CD4-positive, alpha-beta T cell (primary cell): ENCODE results near the gene ELOB. TPM values are rescaled to one million over a fixed set of nuclear protein-coding genes. Genes with fewer than 3 reads are reported as not detected.
A peak's percentile ranks its signal among the peaks of the same experiment; 100 is the strongest.

ENCODE experiments used
- ATAC-seq: fragments of 200-7000 bp; cut with Tn5 transposase; one replicate; pipeline ENCODE4 v1.10.0; 2022; ENCODE audit warnings: mild to moderate bottlenecking; ENCODE audit not compliant: poor library complexity
- CTCF ChIA-PET: fragments of 350-600 bp; sonication (Branson Sonifier 250); formaldehyde crosslinking; loops from one replicate; lab custom pipeline; 2021; ENCODE audit warnings: antibody characterized with exemption, inconsistent platforms; lab: Charles Lee
- POLR2A ChIA-PET: fragments of 350-600 bp; sonication (Branson Sonifier 250); formaldehyde crosslinking; loops from one replicate; lab custom pipeline; 2021; ENCODE audit warnings: antibody characterized with exemption, inconsistent platforms; lab: Charles Lee
- DNase-seq, 14 experiments: peaks; one replicate each; pipeline ENCODE4 v3.0.0-alpha.2; 2013 to 2020; ENCODE audit warnings: mixed read lengths in 2 of 14
- H3K27ac ChIP-seq, 2 donors: one replicate each; pipeline versions ENCODE4 v1.5.1 to v1.7.0; 2013; ENCODE audit warnings: low read length in 2 of 2, low read depth in 1 of 2, mild to moderate bottlenecking in 1 of 2
- H3K27me3 ChIP-seq, 2 experiments: 1 replicate in 1 of 2; 2 replicates in 1 of 2; pipeline versions ENCODE4 v1.6.1 to v1.7.0; 2013; ENCODE audit warnings: low read length in 2 of 2, control low read depth in 1 of 2, mild to moderate bottlenecking in 1 of 2, moderate library complexity in 1 of 2; ENCODE audit not compliant: insufficient read depth in 2 of 2, control insufficient read depth in 1 of 2
- H3K36me3 ChIP-seq: one replicate; pipeline ENCODE4 v1.6.1; 2013; ENCODE audit warnings: low read length, control low read depth; ENCODE audit not compliant: insufficient read depth
- H3K4me1 ChIP-seq: one replicate; pipeline ENCODE4 v1.6.1; 2013; ENCODE audit warnings: low read length, control low read depth; ENCODE audit not compliant: insufficient read depth
- H3K4me3 ChIP-seq: one replicate; pipeline ENCODE4 v1.5.1; 2013; ENCODE audit warnings: mild to moderate bottlenecking, low read length, moderate library complexity
- H3K9me3 ChIP-seq, 2 experiments: 1 replicate in 1 of 2; 2 replicates in 1 of 2; pipeline versions ENCODE4 v1.6.1 to v1.7.0; 2013; ENCODE audit warnings: low read length in 2 of 2, mild to moderate bottlenecking in 2 of 2, control low read depth in 1 of 2, moderate library complexity in 1 of 2; ENCODE audit not compliant: control insufficient read depth in 1 of 2, insufficient read depth in 1 of 2
- H3K27ac Mint-ChIP-seq: one replicate; pipeline ENCODE4 v1.8.0; 2020; ENCODE audit warnings: mixed read lengths
- H3K27me3 Mint-ChIP-seq: one replicate; pipeline ENCODE4 v1.8.0; 2021; ENCODE audit warnings: mixed read lengths
- H3K36me3 Mint-ChIP-seq: one replicate; pipeline ENCODE4 v1.8.0; 2021; ENCODE audit warnings: low read depth, mixed read lengths
- H3K4me1 Mint-ChIP-seq: one replicate; pipeline ENCODE4 v1.8.0; 2021; ENCODE audit warnings: low read depth, mixed read lengths
- H3K4me3 Mint-ChIP-seq: one replicate; pipeline ENCODE4 v1.8.0; 2020; ENCODE audit warnings: mild to moderate bottlenecking, mixed read lengths
- H3K9me3 Mint-ChIP-seq: one replicate; pipeline ENCODE4 v1.8.0; 2020; ENCODE audit warnings: mixed read lengths
- CTCF ChIP-seq: fragments of 200-600 bp; IDR thresholded peaks from one replicate; pipeline ENCODE4 v1.8.0; 2022; ENCODE audit warnings: antibody characterized with exemption, mild to moderate bottlenecking
- intact Hi-C, 2 experiments: fragments of 100-400 bp; cut with DNase I in 1 of 2; cut with micrococcal nuclease in 1 of 2; formaldehyde crosslinking; loops; one replicate each; pipeline versions ENCODE4 v1.15.1 to v1.9.0; 2023 to 2025; cut with DNase I, micrococcal nuclease
- total RNA-seq, 174 experiments: library from RNA in 2 of 174; stranded (reverse) in 2 of 174; gene quantifications; one replicate each; pipeline ENCODE4 v1.2.3 and lab custom pipeline; 2021 to 2026

The ELOB gene
- total RNA-seq, 2 experiments from 2014 or later, result 102 to 103 TPM

GRCh38 chr16:2766430-2767139 is 10.5 kb downstream of the ELOB start:
- no peaks in the 10 kb centered on the region for H3K9me3 Mint-ChIP-seq
- H3K4me1 Mint-ChIP-seq, result peaks cover 19% of the 10 kb centered on the region
- Histone ChIP-seq H3K9me3 (no peaks in the 10 kb centered on the region), H3K36me3 (peaks cover 100% of the 10 kb centered on the region), H3K4me3 (no peak overlapping the region), H3K4me1 (peaks cover 19% of the 10 kb centered on the region), H3K27me3 (no peaks in the 10 kb centered on the region), H3K27ac (no peak overlapping the region)
- ATAC-seq, result no peak
- peak overlapping the region; percentile 65 for H3K27ac Mint-ChIP-seq
- no peak for TF ChIP-seq CTCF
- no peaks in the 10 kb centered on the region for H3K27me3 Mint-ChIP-seq
- peaks cover 99% of the 10 kb centered on the region for H3K36me3 Mint-ChIP-seq
- POLR2A ChIA-PET, result interaction anchor here (1.3 kb wide), 1 partner anchor 10 kb away, joined by 3 read pairs; no protein-coding TSS in a partner anchor
- peak overlapping the region; percentile 25 for H3K4me3 Mint-ChIP-seq
- DNase-seq, result no peak
- intact Hi-C loops, result no loop called here
- CTCF ChIA-PET, result no interaction called here

- H3K4me1 Mint-ChIP-seq, result peaks cover 25% of the 10 kb centered on the region
- intact Hi-C loops, result no loop called here
- Histone ChIP-seq H3K36me3 (peaks cover 100% of the 10 kb centered on the region), H3K27ac (no peak overlapping the region), H3K9me3 (no peaks in the 10 kb centered on the region), H3K27me3 (no peaks in the 10 kb centered on the region), H3K4me1 (peaks cover 13% of the 10 kb centered on the region), H3K4me3 (no peak overlapping the region)
- peak in 1 of 14 experiments; percentile 37 for DNase-seq
- ATAC-seq, result no peak
- POLR2A ChIA-PET, result interaction anchor here (1.3 kb wide), 1 partner anchor 9 kb away, joined by 3 read pairs; no protein-coding TSS in a partner anchor
- H3K36me3 Mint-ChIP-seq, result peaks cover 99% of the 10 kb centered on the region
- H3K4me3 Mint-ChIP-seq, result peak overlapping the region; percentile 30
- no peaks in the 10 kb centered on the region for H3K9me3 Mint-ChIP-seq
- no peak for TF ChIP-seq CTCF
- CTCF ChIA-PET, result interaction anchor here (1.1 kb wide), 1 partner anchor 1397 kb away, joined by 3 read pairs; no protein-coding TSS in a partner anchor
- H3K27me3 Mint-ChIP-seq, result no peaks in the 10 kb centered on the region
- H3K27ac Mint-ChIP-seq, result peak overlapping the region; percentile 65
Measured at GRCh38 chr16:2765462-2766404, 11.3 kb downstream of the ELOB start.

- ATAC-seq (no peak), DNase-seq (no peak)
- Histone ChIP-seq H3K27ac (no peak overlapping the region), H3K4me3 (no peak overlapping the region), H3K36me3 (peaks cover 100% of the 10 kb centered on the region), H3K27me3 (no peaks in the 10 kb centered on the region), H3K9me3 (no peaks in the 10 kb centered on the region), H3K4me1 (peaks cover 4% of the 10 kb centered on the region)
- ChIA-PET POLR2A (interaction anchor here (0.7 to 2.7 kb wide), 2 partner anchors 12 to 13 kb away, joined by 3 to 11 read pairs; partner anchors contain the start of genes ELOB and SRRM2), CTCF (interaction anchor here (1.1 kb wide), 2 partner anchors 11 to 1396 kb away, joined by 3 read pairs; no protein-coding TSS in a partner anchor)
- H3K27ac Mint-ChIP-seq, result peak overlapping the region; percentile 65
- H3K9me3 Mint-ChIP-seq, result no peaks in the 10 kb centered on the region
- peaks cover 32% of the 10 kb centered on the region for H3K4me1 Mint-ChIP-seq
- H3K27me3 Mint-ChIP-seq, result no peaks in the 10 kb centered on the region
- peak overlapping the region; percentile 30 for H3K4me3 Mint-ChIP-seq
- TF ChIP-seq CTCF, result no peak
- intact Hi-C loops, result no loop called here
- peaks cover 99% of the 10 kb centered on the region for H3K36me3 Mint-ChIP-seq
Measured at GRCh38 chr16:2764718-2765117, 12.4 kb downstream of the ELOB start.
